Subcutaneous adipose tissue (tissue), 4 donors: ENCODE measurements around the gene ATG16L1. TPM values are rescaled to one million over a fixed set of nuclear protein-coding genes. Genes with fewer than 3 reads are reported as not detected.

ENCODE experiments used
- CTCF ChIP-seq: fragments of 450-650 bp; IDR thresholded peaks from one replicate; pipeline ENCODE4 v1.5.1; 2016; ENCODE audit warnings: low read depth, mild to moderate bottlenecking, control low read depth, antibody characterized with exemption, moderate library complexity
- total RNA-seq, 4 donors: library from RNA; depleted of rRNA; stranded (reverse); fragments of >200 nt; gene quantifications; one replicate each; pipeline ENCODE4 v1.1.0, GENCODE V29; 2016

Gene ATG16L1
- total RNA-seq = 10 to 100 TPM; 16.1 to 31.8 (median 19.7) TPM

GRCh38 chr2:233251306-233252116 is at the start of gene ATG16L1:
Gene ATG16L1, plus strand, starts transcription at chr2:233251673. Its CDS starts 155 bp downstream, at chr2:233251828.
- no peak for TF ChIP-seq CTCF

GRCh38 chr2:233202531-233202944 is 48.9 kb upstream of the ATG16L1 start:
- no peak for TF ChIP-seq CTCF

DNA sequence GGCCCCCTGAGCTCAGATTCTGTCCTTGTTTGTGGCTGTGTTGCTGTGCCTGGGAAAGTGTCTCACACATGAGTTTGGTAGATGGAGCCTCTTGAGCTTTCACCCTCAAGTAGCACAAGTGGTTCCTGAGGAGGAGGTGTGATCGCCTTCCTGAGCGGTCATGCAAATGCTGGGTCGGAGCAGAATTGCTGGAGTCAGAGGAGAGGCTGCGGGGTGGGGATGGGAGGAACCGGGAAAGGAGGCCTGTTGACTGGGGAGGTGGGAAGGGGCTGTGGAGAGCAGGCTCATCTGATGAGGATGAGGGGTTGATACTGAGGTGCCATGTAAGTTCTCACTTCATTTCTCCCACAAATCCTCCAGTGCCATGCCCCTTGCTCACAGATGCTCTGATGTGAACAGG is 48.4 kb upstream of the ATG16L1 start:
- TF ChIP-seq CTCF = no peak

- TF ChIP-seq CTCF = no peak
Measured at GRCh38 chr2:233204286-233204936, 47.1 kb upstream of the ATG16L1 start.

DNA sequence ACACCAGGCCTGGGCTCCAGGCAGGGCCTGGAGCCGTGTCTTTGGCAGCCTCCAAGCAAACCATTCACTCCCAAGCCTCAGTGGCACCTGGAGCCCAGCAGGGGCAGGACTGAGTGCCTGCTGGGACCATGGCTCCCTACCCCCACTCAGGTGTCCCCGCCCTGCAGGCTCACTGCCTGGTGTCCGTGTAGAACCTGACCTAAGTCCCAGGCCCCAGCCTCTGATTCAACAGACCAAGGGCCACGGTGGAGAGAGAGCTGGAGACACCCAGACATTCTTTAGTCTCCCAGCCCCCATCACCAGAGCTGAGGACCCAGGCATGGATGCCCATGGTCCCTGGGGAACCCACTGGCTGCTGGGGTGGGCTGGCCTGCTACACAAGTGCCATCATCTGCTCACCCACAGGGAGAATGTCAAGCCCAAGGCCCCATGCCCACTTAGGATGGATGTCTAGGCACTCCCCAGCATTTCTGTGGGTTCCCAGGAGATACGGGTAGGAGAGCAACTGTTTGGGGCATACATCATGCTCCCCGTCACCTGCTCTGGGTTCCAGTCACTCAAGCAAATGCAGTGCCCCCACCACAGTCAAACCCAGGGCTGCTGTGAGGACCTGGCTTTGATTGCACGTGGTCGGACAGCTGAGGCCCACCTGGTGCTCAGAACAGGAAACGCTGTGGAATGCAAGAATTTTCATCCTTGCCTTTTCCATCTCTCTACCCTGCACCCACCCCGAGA is 42.9 kb upstream of the ATG16L1 start:
- TF ChIP-seq CTCF = no peak

- no peak for TF ChIP-seq CTCF
Measured at GRCh38 chr2:233209117-233209532, 42.3 kb upstream of the ATG16L1 start.
